DMS 273 treated with DMSO at 0.1 percent for 48 hours (cell line): ENCODE measurements around the gene DNM3.

Experiments
- DNase-seq: peaks from one replicate; lab custom pipeline; 2025; lab: John Stamatoyannopoulos, UW

The DNM3 gene

GRCh38 chr1:172328266-172328665 lies 487.0 kb downstream of the DNM3 start:
- DNase-seq: no peak

DNA sequence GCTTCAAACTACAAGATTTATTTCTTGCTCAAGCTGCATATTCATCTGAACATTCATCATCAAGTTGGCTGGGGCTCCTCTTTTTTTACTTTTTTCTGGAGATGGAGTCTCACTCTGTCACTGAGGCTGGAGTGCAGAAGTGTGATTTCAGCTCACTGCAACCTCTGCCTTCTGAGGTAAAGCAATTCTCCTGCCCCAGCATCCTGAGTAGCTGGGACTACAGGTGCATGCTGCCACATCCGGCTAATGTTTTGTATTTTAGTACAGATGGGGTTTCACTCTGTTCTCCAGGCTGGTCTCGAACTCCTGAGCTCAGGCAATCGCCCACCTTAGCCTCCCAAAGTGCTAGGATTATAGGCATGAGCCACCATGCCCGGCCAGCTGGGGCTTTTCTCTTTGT lies 490.9 kb downstream of the DNM3 start:
- no peak for DNase-seq

- DNase-seq: no peak
These were observed 494.1 kb downstream of the DNM3 start for GRCh38 chr1:172335377-172335776.

DNA sequence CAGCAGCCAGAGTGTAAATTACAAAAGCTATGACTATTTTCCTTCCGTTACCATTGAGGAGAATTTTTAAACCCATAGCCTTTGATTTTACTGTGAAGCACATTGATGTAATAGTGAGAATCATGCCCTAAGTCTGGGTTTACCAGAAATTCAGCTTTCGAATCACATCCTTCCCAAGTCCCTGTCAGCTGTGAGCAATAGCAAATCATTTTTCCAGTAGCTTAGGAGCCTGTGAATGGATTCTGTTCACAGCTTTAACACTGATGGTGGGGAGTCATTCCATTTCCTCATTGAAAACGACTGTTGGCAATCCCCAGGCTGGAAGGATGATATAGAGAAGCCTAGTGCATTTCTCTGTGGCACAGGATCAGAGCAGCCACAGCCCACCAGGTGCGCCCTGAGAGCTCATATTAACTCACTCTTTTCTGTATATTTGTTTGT lies 497.0 kb downstream of the DNM3 start:
- DNase-seq: no peak

DNA sequence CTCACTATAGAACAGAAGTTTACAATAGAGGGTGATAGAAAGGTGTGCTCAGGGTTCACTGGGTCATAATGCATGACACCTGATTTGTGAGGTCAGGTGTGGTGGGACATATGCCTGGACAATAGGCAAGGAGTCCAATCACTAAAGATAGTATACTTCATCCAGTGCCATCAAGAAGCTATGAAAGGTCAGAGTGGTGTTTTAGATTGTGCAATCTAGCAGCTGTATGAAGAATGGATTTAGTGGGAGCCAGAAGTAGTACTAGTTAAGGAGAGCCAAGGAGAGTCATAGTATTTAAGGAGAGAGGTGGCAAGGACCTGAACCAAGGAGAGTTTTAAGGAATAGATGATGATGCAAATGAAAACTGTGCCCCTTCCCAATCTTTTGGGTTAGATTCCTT lies 498.5 kb downstream of the DNM3 start:
- no peak for DNase-seq

DNA sequence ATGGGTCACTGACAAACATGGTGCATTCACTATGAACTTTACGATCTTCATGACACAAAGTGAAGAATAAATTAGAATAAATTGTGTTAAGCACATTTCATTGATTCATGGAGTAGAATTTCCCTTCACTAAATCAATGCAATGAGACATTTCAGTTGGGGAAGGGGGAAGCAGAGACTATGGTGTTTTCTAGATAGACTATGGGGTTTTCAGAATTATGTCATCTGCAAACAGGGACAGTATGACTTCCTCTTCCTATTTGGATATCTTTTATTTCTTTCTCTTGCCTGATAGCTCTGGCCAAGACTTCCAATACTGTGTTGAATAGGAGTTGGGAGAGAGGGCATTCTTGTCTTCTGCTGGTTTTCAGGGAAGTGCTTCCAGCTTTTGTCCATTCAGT lies 499.2 kb downstream of the DNM3 start:
- DNase-seq: no peak

- DNase-seq: no peak
These were observed 500.4 kb downstream of the DNM3 start for GRCh38 chr1:172341697-172342096.

DNA sequence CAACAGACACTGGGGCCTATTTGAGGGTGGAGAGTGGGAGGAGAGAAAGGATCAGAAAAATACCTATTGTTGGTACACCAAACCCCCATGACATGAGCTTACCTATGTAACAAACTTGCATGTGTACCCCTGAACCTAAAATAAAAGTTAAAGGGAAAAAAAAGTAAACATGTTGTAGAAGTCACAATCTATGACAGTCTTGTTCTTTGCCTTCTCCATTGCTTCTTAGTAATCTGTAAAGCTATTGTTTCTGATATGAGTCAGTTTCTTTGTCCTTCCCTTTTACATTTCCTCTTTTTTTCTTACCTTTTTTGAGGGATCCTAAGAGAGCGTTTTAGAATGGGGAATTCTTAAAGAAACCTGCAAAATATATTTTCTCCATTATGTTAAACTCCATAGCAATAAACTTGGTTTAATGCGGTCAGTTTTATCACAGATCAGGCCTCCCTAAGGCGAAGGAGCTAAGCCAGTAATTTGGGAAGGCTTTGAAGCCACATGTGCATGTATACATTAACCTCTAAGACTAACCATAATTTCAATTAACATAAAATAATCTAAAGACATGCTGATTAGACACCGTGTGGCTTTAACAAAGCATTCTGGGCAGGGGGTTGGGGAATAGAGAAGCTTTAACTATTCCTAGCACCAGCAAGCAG lies 501.4 kb downstream of the DNM3 start:
- DNase-seq: no peak

GRCh38 chr1:172343240-172344160 lies 502.2 kb downstream of the DNM3 start:
- no peak for DNase-seq

DNA sequence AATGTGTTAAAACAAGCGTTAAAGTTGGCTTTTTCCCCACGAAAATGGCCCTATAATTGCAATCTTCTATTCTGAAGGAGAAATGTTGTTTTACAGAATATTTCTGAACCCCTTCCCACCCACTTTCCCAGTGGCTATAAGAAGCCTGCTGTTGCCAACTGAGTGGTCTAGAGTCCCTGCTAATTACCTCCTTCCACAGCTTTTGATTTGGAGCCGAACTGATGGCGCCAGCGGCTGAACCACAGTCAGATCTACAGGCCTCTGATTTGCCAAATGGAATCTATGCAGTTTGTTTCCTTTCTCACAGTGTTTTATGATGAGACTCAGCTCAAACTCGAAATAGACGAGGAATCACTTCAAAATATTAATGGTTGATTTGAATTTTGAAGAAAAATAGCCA lies 503.1 kb downstream of the DNM3 start:
- no peak for DNase-seq

GRCh38 chr1:172345077-172345476 lies 503.8 kb downstream of the DNM3 start:
- no peak for DNase-seq

DNA sequence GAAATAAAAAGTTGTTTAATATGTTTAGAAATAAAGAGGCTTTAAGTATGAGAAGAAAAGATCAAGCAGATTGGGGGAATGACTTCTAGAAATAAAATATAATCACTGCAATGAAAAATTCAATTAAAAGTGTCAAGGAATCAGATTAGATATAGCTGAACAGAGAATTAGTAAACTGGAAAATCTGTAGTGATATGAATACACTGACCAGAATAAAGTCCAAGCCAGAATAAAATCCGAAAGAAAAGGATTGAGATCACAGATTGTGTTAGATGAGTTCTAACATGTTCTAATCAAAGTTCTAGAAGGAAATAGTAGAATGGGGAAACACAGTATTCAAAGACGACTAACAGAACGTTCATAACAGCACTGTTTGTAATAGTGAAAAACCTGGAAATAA lies 506.1 kb downstream of the DNM3 start:
- DNase-seq: no peak

- no peak for DNase-seq
These were observed 509.6 kb downstream of the DNM3 start for GRCh38 chr1:172350856-172351255.

- peak; percentile 47 for DNase-seq
These were observed 510.0 kb downstream of the DNM3 start for GRCh38 chr1:172351346-172351745.

GRCh38 chr1:172351754-172352161 lies 510.5 kb downstream of the DNM3 start:
- DNase-seq: no peak

DNA sequence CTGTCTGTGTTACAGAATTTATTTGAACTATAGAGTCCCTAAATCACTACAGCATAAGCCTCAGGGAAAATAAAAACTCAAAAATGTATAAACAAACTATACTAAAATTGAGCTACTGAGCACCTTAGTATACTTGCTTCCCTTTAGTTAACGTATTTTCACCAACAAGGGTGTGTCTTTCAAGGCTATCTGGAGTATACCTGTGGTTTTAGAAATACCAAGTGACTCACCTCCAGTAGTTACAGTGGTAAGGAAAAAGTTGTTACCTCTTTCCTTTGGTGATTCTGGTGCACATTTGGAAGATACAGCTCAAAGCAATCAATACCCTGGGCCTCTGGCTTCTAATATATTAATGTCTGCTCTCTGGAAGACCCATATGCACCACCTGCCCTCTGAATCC lies 511.1 kb downstream of the DNM3 start:
- no peak for DNase-seq

- no peak for DNase-seq
These were observed 513.3 kb downstream of the DNM3 start for GRCh38 chr1:172354291-172355274.

- no peak for DNase-seq
These were observed 515.3 kb downstream of the DNM3 start for GRCh38 chr1:172356620-172357019.

DNA sequence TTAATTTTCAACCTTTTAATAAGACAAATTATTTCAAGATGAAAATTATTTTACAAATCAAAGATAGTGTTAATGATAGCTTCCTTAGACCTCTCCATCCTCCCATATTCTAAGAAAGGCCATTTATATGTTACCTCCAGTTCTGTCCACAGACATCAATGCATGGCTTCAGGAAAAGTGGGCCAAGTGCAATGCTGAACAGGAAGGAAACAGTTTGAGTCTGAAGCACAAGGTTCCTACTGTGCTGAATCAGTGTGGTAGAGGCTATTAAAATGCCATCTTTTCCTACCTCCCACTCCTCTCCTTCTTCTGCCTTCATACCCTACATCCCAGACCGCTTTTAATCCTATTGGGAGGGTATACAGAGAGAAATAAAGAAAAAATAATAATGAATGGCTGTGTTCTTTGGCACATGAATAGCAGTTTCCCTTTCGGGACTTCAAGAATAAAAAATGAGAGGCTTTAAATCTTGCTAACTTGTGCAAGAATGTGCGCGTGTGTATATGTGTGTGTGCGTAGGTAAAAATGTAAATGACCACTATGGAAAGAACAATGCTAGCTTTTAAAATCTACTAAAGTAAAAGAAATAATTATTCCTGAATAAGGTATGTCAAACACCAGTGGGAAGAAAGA lies 516.6 kb downstream of the DNM3 start:
- no peak for DNase-seq

- DNase-seq: peak; percentile 60
These were observed 518.2 kb downstream of the DNM3 start for GRCh38 chr1:172359491-172359999.

DNA sequence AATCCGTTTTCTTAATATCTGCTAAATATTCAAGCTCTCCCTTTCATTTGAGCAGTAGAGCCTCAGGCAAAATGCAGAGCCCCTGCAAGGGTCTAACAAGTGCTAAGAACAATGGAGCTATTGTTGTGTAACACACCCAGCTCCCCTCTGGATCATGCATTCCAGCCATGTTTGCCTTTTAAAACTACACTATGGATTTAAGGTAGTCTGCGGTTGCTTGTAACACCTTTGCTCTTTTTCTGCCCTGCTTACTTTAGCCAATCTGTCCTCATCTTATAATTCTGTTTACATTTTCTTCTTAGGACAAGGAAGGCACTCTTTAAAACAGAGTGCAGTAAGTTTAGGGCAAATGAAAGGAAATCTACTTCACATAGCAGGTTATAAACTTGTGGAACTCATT lies 519.2 kb downstream of the DNM3 start:
- DNase-seq: no peak
